ENCODE measurements around the gene SVOP. TPM values are rescaled to one million over a fixed set of nuclear protein-coding genes. Genes with fewer than 3 reads are reported as not detected.

SVOP gene
- total and polyA plus RNA-seq, 2 of the 8 experiments (the other 6 are each of a cell fraction or from before 2014, with no cell fraction given), result 0.06 TPM; not detected in 1

GRCh38 chr12:109018296-109018695 is 2.6 kb downstream of the SVOP start (continued):
- TF ChIP-seq CHD7 (IDR thresholded peaks at IDR 0.05; ENCODE audit: insufficient replicate concordance, low read length) (no peak), ASH2L (IDR thresholded peaks at IDR 0.05; ENCODE audit: low read length) (no peak), SIX5 (IDR thresholded peaks at IDR 0.05; ENCODE audit: low read depth, low read length) (no peak), NANOG (IDR thresholded peaks at IDR 0.05; ENCODE audit: insufficient read depth, low read depth, low read length, poor library complexity, severe bottlenecking) (no peak), TEAD4 (IDR thresholded peaks at IDR 0.05; ENCODE audit: low read depth, low read length) (no peak), BRCA1 (IDR thresholded peaks at IDR 0.05; ENCODE audit: low read depth, low read length) (no peak)
